A673 (cell line): ENCODE measurements around the gene LDB3.

ENCODE experiments used
- EZH2 ChIP-seq: fragments of 200-600 bp; sonication (generic); IDR thresholded peaks from 2 replicates; pipeline ENCODE4 v1.6.1; 2017; ENCODE audit warnings: borderline replicate concordance, low read depth, mild to moderate bottlenecking, mixed read lengths, antibody characterized with exemption, low read length; ENCODE audit not compliant: poor library complexity, severe bottlenecking
- TF ChIP-seq, protein P1 (sequence below): fragments of 300-800, 200-600 bp; sonication (generic); conservative IDR thresholded peaks from 2 replicates; pipeline ENCODE4 v1.5.1; 2017; ENCODE audit warnings: low read depth, mild to moderate bottlenecking, antibody characterized with exemption, low read length, moderate library complexity, mixed read lengths

DNA sequence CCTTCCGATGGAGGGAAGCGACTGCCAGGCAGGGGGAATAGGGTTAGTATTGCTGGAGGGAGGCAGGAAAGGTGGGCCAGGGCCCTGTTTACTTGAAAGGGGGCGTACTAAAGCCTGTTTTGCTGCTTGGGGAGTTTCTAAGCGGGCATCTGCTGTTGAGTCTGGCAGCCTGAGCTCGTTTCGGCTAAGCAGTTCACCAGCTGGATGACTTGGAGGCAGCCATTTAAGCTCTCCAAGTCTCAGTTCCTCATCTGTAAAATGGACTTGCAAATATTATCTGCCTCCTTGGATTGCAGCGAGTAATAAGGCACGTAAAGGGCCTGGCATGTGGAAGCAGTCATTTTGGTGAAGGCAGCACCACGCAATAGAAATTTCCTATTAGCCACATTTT, 44.0 kb downstream of the LDB3 start:
- TF ChIP-seq, protein P1, sequence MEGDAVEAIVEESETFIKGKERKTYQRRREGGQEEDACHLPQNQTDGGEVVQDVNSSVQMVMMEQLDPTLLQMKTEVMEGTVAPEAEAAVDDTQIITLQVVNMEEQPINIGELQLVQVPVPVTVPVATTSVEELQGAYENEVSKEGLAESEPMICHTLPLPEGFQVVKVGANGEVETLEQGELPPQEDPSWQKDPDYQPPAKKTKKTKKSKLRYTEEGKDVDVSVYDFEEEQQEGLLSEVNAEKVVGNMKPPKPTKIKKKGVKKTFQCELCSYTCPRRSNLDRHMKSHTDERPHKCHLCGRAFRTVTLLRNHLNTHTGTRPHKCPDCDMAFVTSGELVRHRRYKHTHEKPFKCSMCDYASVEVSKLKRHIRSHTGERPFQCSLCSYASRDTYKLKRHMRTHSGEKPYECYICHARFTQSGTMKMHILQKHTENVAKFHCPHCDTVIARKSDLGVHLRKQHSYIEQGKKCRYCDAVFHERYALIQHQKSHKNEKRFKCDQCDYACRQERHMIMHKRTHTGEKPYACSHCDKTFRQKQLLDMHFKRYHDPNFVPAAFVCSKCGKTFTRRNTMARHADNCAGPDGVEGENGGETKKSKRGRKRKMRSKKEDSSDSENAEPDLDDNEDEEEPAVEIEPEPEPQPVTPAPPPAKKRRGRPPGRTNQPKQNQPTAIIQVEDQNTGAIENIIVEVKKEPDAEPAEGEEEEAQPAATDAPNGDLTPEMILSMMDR, result no peak
- TF ChIP-seq EZH2, result no peak
